PFSK-1 (cell line): ENCODE results near the gene UIMC1.

ENCODE experiments used
- FOXP2 ChIP-seq: optimal IDR thresholded peaks from 2 replicates; pipeline ENCODE3; 2011; ENCODE audit warnings: borderline replicate concordance, control low read depth, inconsistent platforms; ENCODE audit not compliant: insufficient read depth; ENCODE audit errors: extremely low read length, extremely low read depth
- POLR2AphosphoS5 ChIP-seq: IDR thresholded peaks from 2 replicates; pipeline ENCODE4 v1.6.1; 2012; ENCODE audit warnings: low read depth, mild to moderate bottlenecking, control low read depth, low read length, moderate library complexity
- SIN3A ChIP-seq: IDR thresholded peaks from 2 replicates; pipeline ENCODE4 v1.6.1; 2012; ENCODE audit warnings: mild to moderate bottlenecking, low read length, moderate library complexity, borderline replicate concordance; ENCODE audit not compliant: insufficient read depth
- TF ChIP-seq, protein P1 (sequence below), 2 experiments: IDR thresholded peaks; 2 replicates each; pipeline versions ENCODE4 v1.6.1 to v1.8.0; 2011 to 2012; ENCODE audit warnings: low read depth in 2 of 2, low read length in 2 of 2, control low read depth in 1 of 2, inconsistent platforms in 1 of 2, mild to moderate bottlenecking in 1 of 2, moderate library complexity in 1 of 2; ENCODE audit not compliant: insufficient read depth in 1 of 2

DNA sequence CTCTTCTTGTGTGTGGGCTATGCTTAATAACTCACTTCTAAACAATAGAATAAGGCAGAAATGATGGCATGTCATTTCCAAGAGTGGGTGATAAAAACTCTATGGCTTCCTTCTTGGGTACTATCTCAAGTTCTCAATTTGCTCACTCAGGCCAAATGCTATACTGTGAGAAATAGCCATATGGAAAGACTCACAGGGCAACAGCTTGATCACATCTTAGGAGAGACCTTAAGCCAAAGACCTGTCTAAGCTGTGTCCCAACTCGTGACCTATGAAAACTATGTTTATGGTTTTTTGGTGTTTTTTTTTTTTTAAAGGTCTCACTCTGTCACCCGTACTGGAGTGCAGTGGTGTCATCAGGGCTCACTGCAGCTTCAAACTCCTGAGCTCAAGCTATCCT is 2.1 kb upstream of the UIMC1 start:
- TF ChIP-seq, protein P1, sequence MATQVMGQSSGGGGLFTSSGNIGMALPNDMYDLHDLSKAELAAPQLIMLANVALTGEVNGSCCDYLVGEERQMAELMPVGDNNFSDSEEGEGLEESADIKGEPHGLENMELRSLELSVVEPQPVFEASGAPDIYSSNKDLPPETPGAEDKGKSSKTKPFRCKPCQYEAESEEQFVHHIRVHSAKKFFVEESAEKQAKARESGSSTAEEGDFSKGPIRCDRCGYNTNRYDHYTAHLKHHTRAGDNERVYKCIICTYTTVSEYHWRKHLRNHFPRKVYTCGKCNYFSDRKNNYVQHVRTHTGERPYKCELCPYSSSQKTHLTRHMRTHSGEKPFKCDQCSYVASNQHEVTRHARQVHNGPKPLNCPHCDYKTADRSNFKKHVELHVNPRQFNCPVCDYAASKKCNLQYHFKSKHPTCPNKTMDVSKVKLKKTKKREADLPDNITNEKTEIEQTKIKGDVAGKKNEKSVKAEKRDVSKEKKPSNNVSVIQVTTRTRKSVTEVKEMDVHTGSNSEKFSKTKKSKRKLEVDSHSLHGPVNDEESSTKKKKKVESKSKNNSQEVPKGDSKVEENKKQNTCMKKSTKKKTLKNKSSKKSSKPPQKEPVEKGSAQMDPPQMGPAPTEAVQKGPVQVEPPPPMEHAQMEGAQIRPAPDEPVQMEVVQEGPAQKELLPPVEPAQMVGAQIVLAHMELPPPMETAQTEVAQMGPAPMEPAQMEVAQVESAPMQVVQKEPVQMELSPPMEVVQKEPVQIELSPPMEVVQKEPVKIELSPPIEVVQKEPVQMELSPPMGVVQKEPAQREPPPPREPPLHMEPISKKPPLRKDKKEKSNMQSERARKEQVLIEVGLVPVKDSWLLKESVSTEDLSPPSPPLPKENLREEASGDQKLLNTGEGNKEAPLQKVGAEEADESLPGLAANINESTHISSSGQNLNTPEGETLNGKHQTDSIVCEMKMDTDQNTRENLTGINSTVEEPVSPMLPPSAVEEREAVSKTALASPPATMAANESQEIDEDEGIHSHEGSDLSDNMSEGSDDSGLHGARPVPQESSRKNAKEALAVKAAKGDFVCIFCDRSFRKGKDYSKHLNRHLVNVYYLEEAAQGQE (IDR thresholded peaks at IDR 0.05; ENCODE audit: insufficient read depth in 1 of 2, low read depth in 2 of 2, low read length in 2 of 2) = no peak
- TF ChIP-seq SIN3A = no peak
- TF ChIP-seq FOXP2 = no peak
- no peak for TF ChIP-seq POLR2AphosphoS5
